Heart left ventricle (tissue), 13 donors: ENCODE results near the gene SOBP.

ENCODE experiments used
- CTCF ChIP-seq, 12 donors: fragments of 200-600 bp; sonication (generic) in 4 of 12; IDR thresholded peaks; one replicate each; pipeline versions ENCODE4 v1.5.0 to v1.8.0; 2018 to 2022; ENCODE audit warnings: antibody characterized with exemption in 12 of 12, mild to moderate bottlenecking in 5 of 12
- POLR2A ChIP-seq, 2 donors: fragments of 450-650 bp; IDR thresholded peaks; one replicate each; pipeline ENCODE4 v1.6.1; 2017; ENCODE audit warnings: antibody characterized with exemption in 2 of 2, mild to moderate bottlenecking in 2 of 2, moderate library complexity in 2 of 2
- donor health status: ischemic (EF 13 %, LVEDD 7.1; RV severe dilation, severe dysfunction).
- donor health status: DM: no; HTN: yes; CAD: no.
- donor health status: DM: no; HTN: no; CAD: no.
- donor health status: ischemic (EF 25% LVEDD 6.9; RV normal size, moderate dysfunction).
- donor health status: ischemic (EF 25% LVEDD 5.7; RV mildly dilated, moderate dysfunction).
- donor health status: ischemic (EF 35%, LVEDD 5.7; RV mildly dilated, moderate dysfunction).
- donor health status: nonischemic (EF 11% LVEDD 7.7; RV severe dilation, severe dysfunction).
- donor health status: DM: yes; HTN: yes; CAD: no.
- donor health status: PGD.
- donor health status: ischemic (EF 29% LVEDD 5.4; RV normal size, mild dysfunction).
- donor health status: nonischemic (EF 23%, LVEDD 6.1; RV moderate dilation, normal function).

DNA sequence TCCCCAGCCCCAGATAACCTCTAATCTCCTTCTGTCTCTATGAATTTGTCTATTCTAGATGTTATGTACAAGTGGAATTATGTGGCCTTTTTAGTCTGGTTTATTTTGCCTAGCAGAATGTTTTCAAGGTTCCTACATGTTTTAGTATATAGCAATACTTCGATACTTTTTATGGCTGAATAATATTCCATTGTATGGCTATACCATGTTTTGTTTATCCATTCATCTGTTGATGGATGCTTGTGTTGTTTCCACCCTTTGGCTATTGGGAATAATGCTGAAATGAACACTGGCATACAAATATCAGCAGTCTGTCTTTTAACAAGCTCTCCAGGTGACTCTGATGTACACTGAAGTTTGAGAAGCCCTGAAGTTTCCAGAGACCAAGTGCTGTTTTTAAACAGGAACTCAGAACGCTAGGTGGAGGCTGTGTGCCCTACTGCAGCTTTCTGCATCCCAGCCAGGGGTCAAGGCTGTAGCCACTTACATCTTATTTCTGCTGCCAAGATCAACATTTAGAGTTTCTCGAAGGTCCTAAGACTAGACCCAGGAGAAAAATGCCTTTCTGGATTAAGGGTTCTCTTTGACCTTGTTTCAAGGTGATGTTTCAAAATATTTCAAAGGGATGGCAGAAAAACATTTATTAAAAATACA lies 123.0 kb downstream of the SOBP start:
- TF ChIP-seq CTCF (IDR thresholded peaks at IDR 0.05) (peak in 2 of 12 donors; percentile 23), POLR2A (IDR thresholded peaks at IDR 0.05) (no peak)
